C4-2B (cell line): Measurements from ENCODE around the gene MYCBP2.

Source experiments
- ZFX ChIP-seq: fragments of 450-650 bp; IDR thresholded peaks from 2 replicates; pipeline ENCODE4 v1.6.1; 2017
- TF ChIP-seq, protein P1 (sequence below): fragments of 450-650 bp; conservative IDR thresholded peaks from 2 replicates; pipeline ENCODE4 v1.5.1; 2017; ENCODE audit warnings: mild to moderate bottlenecking

DNA sequence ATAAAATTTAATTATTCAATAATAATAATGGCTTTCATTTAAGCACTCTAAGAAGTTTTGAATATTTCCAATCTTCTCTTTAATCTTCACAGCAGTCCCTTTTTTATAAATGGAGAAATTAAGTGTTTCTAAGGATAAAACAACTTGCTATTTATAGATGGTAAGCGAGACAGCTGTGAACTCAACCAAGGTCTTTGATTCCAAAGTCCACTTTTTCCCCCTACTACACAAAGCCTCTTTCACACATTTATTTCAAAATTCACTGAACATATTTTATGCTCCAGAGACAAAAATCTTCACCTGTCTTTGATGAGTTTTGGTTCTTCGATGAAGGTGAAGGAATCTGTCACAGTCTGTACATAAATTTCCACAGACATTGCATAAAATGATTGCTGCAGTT, 265.5 kb downstream of the MYCBP2 start:
- TF ChIP-seq, protein P1, sequence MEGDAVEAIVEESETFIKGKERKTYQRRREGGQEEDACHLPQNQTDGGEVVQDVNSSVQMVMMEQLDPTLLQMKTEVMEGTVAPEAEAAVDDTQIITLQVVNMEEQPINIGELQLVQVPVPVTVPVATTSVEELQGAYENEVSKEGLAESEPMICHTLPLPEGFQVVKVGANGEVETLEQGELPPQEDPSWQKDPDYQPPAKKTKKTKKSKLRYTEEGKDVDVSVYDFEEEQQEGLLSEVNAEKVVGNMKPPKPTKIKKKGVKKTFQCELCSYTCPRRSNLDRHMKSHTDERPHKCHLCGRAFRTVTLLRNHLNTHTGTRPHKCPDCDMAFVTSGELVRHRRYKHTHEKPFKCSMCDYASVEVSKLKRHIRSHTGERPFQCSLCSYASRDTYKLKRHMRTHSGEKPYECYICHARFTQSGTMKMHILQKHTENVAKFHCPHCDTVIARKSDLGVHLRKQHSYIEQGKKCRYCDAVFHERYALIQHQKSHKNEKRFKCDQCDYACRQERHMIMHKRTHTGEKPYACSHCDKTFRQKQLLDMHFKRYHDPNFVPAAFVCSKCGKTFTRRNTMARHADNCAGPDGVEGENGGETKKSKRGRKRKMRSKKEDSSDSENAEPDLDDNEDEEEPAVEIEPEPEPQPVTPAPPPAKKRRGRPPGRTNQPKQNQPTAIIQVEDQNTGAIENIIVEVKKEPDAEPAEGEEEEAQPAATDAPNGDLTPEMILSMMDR: no peak
- no peak for TF ChIP-seq ZFX
